GM23248 (cell line): Measurements from ENCODE around the gene JMJD7.

Experiments used
- EZH2 ChIP-seq: fragments of 200-600 bp; sonication (generic); IDR thresholded peaks from 2 replicates; pipeline ENCODE4 v1.6.1; 2018; ENCODE audit warnings: antibody characterized with exemption, mild to moderate bottlenecking; ENCODE audit not compliant: insufficient read depth, poor library complexity, severe bottlenecking
- EZH2phosphoT487 ChIP-seq: fragments of 200-600 bp; sonication (generic); IDR thresholded peaks from 2 replicates; pipeline ENCODE4 v1.6.1; 2018; ENCODE audit warnings: antibody characterized with exemption, moderate library complexity, mild to moderate bottlenecking, low read depth; ENCODE audit not compliant: insufficient read depth

DNA sequence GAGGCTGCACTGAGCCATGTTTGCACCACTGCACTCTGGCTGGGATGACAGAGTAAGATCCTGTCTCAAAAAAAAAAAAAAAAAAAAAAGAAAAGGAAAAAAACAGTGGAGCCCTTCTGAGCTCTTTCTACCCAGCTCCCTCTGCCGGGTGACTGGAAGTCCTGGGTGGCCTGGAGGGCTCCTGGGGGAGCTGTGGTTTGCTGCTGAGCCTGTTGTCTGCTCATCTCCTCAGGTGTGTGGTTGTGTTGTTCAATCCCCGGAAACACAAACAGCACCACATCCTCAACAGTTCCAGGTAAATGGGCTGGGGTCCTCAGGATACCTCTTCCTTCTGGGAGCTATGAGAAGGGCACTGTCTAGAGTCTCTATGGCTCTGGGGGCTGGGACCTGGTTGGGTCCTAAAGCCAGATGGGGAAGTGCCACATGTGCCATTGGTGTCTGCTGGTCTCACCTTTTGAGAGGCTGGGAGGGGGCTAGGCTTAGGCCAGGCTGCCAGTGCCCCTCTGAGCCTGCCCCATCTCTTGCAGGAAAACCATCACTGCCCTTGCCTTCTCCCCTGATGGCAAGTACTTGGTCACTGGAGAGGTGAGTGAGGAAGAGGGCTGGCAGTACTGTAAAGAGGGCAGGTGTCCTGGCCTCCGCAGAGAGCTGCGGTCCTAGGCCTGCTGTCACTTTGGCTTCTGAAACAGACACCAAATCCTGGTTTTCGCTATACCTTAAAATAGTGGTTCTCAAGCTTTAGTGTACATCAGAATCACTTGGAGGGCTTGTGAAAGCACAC lies 17.1 kb upstream of the JMJD7 start:
- no peak for TF ChIP-seq EZH2
- no peak for TF ChIP-seq EZH2phosphoT487
